Measurements from ENCODE around the gene ZSWIM1. TPM values are rescaled to one million over a fixed set of nuclear protein-coding genes. Genes with fewer than 3 reads are reported as not detected.

ZSWIM1 gene
- total and polyA plus RNA-seq, 2 of the 13 experiments (the other 11 are each of a cell fraction or from before 2014, with no cell fraction given): 9.5 to 11.7 TPM

DNA sequence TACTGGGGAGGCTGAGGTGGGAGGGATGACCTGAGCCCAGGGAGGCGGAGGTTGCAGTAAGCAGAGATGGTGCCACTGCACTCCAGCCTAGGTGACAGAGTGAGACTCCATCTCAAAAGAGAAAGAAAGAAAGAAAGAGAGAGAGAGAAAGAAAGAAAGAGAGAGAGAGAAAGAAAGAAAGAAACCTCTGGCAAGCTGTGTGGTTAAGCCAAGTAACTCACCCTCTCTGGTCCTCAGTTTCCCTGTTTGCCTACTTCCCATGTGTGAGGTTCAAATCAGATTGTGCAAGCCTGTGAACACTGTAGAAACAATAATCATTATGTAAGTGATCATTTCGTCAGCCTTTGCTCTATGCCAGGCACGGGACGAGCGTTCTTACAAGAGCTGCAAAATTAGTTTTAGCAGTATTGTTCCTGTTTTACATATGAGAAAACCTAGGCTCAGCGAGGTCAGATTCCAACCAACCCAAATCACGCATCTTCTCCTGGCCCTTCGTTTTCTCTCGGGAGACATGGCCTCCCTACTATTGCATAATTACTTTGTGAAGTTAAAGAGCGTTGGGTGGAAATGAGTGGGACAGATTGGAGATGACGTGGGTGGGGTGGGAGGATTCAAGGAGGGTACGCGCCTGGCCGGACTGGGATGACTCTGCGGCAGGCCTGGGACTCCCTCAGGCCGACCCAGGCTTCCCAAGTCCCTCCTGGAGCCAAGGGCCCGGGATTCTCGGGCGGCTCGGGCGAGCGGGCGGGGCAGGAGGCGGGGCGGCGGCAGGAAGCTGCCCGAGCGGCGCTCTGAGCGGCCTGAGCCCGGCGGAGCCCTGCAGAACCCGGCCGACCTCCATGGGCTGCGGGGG is 47.8 kb upstream of the ZSWIM1 start, which contains the start of gene SNX21 (continued):
- TF ChIP-seq ZNF501 (CRISPR knock-in tag; IDR thresholded peaks at IDR 0.05) (no peak), ZFAT (CRISPR knock-in tag; conservative IDR thresholded peaks at IDR 0.05) (0 out of 2 replicates have a peak, but pooled peaks have one; percentile 18), ZNF652 (CRISPR knock-in tag; IDR thresholded peaks at IDR 0.05; ENCODE audit: borderline replicate concordance, low read depth) (no peak), ZNF451 (CRISPR knock-in tag; IDR thresholded peaks at IDR 0.05) (no peak; the same call in 1 of the 2 replicates), ARNTL (CRISPR knock-in tag; IDR thresholded peaks at IDR 0.05) (peak; percentile 45; the same call in 1 of the 2 replicates), ZNF557 (CRISPR knock-in tag; IDR thresholded peaks at IDR 0.05) (0 out of 2 replicates have a peak, but pooled peaks have one; percentile 61), ZNF740 (CRISPR knock-in tag; IDR thresholded peaks at IDR 0.05) (no peak), ZSCAN21 (CRISPR knock-in tag; IDR thresholded peaks at IDR 0.05; ENCODE audit: borderline replicate concordance) (peak; percentile 68; the same call in 1 of the 2 replicates), ATF5 (CRISPR knock-in tag; IDR thresholded peaks at IDR 0.05; ENCODE audit: low read depth) (no peak), ZNF496 (CRISPR knock-in tag; IDR thresholded peaks at IDR 0.05; ENCODE audit: insufficient replicate concordance) (no peak), ZNF775 (CRISPR knock-in tag; IDR thresholded peaks at IDR 0.05; ENCODE audit: borderline replicate concordance) (peak; percentile 83; the same call in 1 of the 2 replicates), ZSCAN20 (CRISPR knock-in tag; IDR thresholded peaks at IDR 0.05; ENCODE audit: borderline replicate concordance) (no peak; the same call in 1 of the 2 replicates), NFIB (CRISPR knock-in tag; IDR thresholded peaks at IDR 0.05; ENCODE audit: borderline replicate concordance) (no peak), ZNF660 (CRISPR knock-in tag; IDR thresholded peaks at IDR 0.05; ENCODE audit: borderline replicate concordance, low read depth) (no peak), ZSCAN31 (CRISPR knock-in tag; IDR thresholded peaks at IDR 0.05; ENCODE audit: low read depth) (no peak; the same call in none of the 2 replicates), ELF4 (CRISPR knock-in tag; IDR thresholded peaks at IDR 0.05; ENCODE audit: borderline replicate concordance) (no peak), TBX2 (CRISPR knock-in tag; IDR thresholded peaks at IDR 0.05; ENCODE audit: borderline replicate concordance) (peak; percentile 63), MEF2D (CRISPR knock-in tag; IDR thresholded peaks at IDR 0.05) (no peak; the same call in 1 of the 2 replicates)
- TF ChIP-seq, protein P1, sequence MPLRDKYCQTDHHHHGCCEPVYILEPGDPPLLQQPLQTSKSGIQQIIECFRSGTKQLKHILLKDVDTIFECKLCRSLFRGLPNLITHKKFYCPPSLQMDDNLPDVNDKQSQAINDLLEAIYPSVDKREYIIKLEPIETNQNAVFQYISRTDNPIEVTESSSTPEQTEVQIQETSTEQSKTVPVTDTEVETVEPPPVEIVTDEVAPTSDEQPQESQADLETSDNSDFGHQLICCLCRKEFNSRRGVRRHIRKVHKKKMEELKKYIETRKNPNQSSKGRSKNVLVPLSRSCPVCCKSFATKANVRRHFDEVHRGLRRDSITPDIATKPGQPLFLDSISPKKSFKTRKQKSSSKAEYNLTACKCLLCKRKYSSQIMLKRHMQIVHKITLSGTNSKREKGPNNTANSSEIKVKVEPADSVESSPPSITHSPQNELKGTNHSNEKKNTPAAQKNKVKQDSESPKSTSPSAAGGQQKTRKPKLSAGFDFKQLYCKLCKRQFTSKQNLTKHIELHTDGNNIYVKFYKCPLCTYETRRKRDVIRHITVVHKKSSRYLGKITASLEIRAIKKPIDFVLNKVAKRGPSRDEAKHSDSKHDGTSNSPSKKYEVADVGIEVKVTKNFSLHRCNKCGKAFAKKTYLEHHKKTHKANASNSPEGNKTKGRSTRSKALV (CRISPR knock-in tag; IDR thresholded peaks at IDR 0.05): no peak; the same call in 1 of the 2 replicates
- TF ChIP-seq, protein P2, sequence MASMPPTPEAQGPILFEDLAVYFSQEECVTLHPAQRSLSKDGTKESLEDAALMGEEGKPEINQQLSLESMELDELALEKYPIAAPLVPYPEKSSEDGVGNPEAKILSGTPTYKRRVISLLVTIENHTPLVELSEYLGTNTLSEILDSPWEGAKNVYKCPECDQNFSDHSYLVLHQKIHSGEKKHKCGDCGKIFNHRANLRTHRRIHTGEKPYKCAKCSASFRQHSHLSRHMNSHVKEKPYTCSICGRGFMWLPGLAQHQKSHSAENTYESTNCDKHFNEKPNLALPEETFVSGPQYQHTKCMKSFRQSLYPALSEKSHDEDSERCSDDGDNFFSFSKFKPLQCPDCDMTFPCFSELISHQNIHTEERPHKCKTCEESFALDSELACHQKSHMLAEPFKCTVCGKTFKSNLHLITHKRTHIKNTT (CRISPR knock-in tag; IDR thresholded peaks at IDR 0.05): no peak
- TF ChIP-seq, protein P3, sequence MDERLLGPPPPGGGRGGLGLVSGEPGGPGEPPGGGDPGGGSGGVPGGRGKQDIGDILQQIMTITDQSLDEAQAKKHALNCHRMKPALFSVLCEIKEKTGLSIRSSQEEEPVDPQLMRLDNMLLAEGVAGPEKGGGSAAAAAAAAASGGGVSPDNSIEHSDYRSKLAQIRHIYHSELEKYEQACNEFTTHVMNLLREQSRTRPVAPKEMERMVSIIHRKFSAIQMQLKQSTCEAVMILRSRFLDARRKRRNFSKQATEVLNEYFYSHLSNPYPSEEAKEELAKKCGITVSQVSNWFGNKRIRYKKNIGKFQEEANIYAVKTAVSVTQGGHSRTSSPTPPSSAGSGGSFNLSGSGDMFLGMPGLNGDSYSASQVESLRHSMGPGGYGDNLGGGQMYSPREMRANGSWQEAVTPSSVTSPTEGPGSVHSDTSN (CRISPR knock-in tag; IDR thresholded peaks at IDR 0.05): no peak
